GM10248 (cell line): ENCODE measurements around the gene NFKB1.

ENCODE experiments used
- CTCF ChIA-PET: fragments of 300-600 bp; sonication (Branson Sonifier 250); formaldehyde crosslinking; extraction: SDS; loops from one replicate; lab custom pipeline; 2021; ENCODE audit warnings: antibody characterized with exemption; lab: Yijun Ruan, JAX
- POLR2A ChIA-PET: fragments of 350-650 bp; sonication (Branson Sonifier 250); formaldehyde crosslinking; extraction: SDS; loops from one replicate; lab custom pipeline; 2020; ENCODE audit warnings: antibody characterized with exemption; lab: Yijun Ruan, JAX
- DNase-seq: peaks from one replicate; pipeline ENCODE4 v3.0.0; 2012; ENCODE audit errors: extremely low spot score
- TF ChIP-seq, protein P1 (sequence below): IDR thresholded peaks from 2 replicates; pipeline ENCODE4 v1.5.1; 2012; ENCODE audit warnings: mild to moderate bottlenecking, low read depth; ENCODE audit errors: extremely low read depth, missing control alignments, control extremely low read depth

NFKB1 gene

DNA sequence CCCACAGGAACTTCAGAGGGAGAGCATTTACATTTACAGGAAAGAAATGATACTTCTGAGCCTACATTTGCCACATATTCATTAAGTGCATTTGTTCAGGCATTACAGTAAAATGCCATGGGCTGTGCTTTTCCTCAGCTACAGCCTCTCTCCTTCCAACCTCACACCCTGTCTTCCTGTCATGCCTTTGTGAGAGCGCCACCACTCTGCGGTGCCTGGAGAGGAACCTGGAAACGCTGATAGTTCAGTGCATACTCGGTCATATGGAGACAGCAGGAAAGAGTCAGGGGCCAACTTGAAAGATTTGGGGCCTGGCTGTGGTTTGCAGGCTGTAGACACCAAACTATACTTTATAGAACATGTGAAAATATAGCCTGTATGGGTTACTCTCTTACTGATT lies 40.5 kb downstream of the NFKB1 start:
- DNase-seq = no peak
- CTCF ChIA-PET = interaction anchor here (0.9 to 2.2 kb wide), 5 partner anchors 9 to 550 kb away, joined by 3 to 6 read pairs (median 4); no protein-coding TSS in a partner anchor
- POLR2A ChIA-PET = no interaction called here
- TF ChIP-seq, protein P1, sequence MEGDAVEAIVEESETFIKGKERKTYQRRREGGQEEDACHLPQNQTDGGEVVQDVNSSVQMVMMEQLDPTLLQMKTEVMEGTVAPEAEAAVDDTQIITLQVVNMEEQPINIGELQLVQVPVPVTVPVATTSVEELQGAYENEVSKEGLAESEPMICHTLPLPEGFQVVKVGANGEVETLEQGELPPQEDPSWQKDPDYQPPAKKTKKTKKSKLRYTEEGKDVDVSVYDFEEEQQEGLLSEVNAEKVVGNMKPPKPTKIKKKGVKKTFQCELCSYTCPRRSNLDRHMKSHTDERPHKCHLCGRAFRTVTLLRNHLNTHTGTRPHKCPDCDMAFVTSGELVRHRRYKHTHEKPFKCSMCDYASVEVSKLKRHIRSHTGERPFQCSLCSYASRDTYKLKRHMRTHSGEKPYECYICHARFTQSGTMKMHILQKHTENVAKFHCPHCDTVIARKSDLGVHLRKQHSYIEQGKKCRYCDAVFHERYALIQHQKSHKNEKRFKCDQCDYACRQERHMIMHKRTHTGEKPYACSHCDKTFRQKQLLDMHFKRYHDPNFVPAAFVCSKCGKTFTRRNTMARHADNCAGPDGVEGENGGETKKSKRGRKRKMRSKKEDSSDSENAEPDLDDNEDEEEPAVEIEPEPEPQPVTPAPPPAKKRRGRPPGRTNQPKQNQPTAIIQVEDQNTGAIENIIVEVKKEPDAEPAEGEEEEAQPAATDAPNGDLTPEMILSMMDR = peak; percentile 26

DNA sequence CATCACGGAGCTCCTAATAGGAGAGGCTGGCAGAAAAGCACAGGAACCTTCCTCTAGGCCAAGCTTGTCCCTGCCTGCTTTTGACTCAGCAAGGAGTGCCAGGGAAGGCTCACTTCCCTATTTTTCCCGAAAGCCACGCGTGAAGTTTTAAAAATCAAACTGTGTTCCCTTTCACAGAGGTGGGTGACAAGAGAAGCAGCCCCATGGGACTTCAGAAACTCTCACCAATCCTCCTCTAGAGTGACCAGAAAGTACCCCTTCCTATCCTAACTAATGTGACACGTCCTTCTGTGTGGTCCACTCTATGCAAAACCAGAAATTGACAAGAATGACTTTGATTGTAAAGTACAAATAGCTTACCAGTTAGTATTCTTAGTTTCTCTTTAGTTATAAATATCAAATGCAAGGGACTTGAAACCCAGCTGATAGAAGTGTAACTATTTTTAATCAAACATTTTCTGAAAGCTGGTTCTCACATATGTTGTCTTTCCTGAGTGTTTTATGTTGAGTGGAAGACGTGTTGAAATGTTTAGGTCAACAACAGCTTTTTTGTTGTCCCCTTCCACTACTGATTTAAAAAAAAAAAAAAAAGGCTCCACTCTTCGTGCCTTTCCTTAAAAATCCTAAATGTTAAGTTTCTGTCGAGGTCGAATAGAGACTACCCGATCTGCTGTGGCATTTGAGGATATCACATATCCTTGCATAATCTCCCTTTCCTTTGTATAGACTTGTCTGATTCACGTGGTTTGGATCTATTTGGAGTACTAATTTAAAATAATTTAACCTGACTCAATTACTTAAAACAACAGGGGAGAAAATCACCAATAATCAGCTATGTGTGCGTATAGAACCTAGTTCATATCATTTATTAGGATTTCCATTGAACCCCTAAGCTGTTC lies 42.1 kb downstream of the NFKB1 start:
- ChIA-PET CTCF (interaction anchor here (1.0 to 6.8 kb wide), 10 partner anchors 7 to 548 kb away, joined by 4 to 40 read pairs (median 6); no protein-coding TSS in a partner anchor), POLR2A (no interaction called here)

DNA sequence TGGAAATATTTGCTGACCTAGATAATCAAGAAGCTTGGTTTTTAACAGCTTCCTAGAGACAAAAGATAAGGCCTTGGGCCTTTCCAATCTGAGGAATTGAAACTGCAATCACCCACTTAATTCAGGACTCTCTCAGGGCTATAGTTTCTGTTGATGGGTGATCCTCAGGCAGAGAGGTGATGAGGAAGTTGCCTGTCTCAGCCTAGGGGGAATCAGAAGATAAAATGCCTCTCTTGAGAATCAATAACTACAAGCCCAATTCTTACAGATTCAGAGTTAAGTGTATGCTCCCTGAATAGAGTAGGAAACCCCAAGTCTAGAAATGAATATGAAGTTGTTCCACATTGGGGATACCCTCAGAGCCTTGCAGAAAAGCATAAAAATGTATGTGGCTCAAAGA lies 45.5 kb downstream of the NFKB1 start:
- ChIA-PET CTCF (interaction anchor here (0.7 to 6.8 kb wide), 9 partner anchors 9 to 99 kb away, joined by 3 to 40 read pairs (median 4); partner anchors contain the start of gene NFKB1), POLR2A (no interaction called here)
- DNase-seq = peak; percentile 13
- TF ChIP-seq, protein P1 = no peak

More for the DNA sequence above, 42.1 kb downstream of the NFKB1 start:
- TF ChIP-seq, protein P1 = no peak
- peak; percentile 22 for DNase-seq

DNA sequence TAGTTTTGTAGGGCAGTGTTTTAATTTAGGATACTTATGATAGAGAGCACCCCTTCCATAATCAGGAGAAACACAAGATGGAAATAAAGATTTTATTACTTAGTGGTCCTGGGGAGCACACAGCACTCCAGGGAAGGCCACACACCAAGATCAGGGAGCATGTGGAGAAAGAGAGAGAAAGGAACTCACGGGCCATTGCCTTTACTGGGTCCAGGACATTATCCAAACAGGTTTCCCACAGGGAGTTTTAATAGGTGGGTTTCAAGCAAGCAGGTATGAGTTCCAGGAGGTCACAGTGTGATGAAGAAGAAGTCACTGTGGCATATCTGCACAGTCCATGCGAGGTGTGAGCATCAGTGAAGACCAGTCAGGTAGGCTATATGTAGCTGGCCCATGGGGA lies 46.8 kb downstream of the NFKB1 start:
- ChIA-PET POLR2A (no interaction called here), CTCF (interaction anchor here (0.7 to 6.8 kb wide), 6 partner anchors 12 to 19 kb away, joined by 3 to 40 read pairs (median 7); no protein-coding TSS in a partner anchor)

DNA sequence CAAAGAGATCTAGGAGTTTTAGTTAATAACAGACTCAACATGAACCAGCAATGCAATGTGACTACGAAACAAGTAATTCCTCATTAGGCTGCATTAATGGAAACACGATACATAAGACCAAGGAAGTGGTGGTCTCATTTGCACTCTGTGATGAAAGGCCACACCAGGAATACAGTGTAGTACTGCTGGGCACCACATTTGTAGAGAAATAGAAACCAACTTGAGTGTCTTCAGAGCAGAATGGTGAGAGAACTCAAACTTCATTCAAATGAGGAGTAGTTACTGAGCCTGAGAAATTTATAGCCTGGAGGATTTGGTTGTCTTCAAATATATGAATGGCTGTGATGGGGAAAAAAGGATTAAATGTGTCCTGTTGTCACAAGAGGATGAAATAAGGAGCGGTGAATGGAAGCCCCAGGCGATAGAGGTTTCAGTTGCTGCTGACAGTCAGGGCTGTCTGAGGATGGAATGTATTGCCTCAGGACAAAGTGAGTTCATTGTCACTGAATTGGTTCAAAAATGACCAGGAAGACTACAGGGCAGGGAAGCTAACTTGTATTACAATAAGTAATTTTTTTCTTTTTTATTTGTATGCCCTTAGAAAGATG lies 50.9 kb downstream of the NFKB1 start:
- DNase-seq = no peak
- POLR2A ChIA-PET = no interaction called here

More for the DNA sequence above, 46.8 kb downstream of the NFKB1 start:
- DNase-seq = no peak
- TF ChIP-seq, protein P1 = no peak

More for the DNA sequence above, 50.9 kb downstream of the NFKB1 start:
- TF ChIP-seq, protein P1 = no peak
- CTCF ChIA-PET = interaction anchor here (0.9 to 1.2 kb wide), 2 partner anchors 9 to 22 kb away, joined by 3 read pairs; no protein-coding TSS in a partner anchor
